GM19455 (cell line): ENCODE data around the gene DCUN1D2.

Experiments used
- ATAC-seq: cut with Tn5 transposase; IDR thresholded peaks from one replicate; pipeline ENCODE4 v1.9.1; 2021; ENCODE audit not compliant: unreplicated experiment

The DCUN1D2 gene

GRCh38 chr13:113520571-113520970, 30.1 kb upstream of the DCUN1D2 start:
- no peak for ATAC-seq

GRCh38 chr13:113519556-113519955, 29.0 kb upstream of the DCUN1D2 start:
- ATAC-seq = no peak

- no peak for ATAC-seq
Observed at GRCh38 chr13:113518076-113518803, 27.7 kb upstream of the DCUN1D2 start.

GRCh38 chr13:113514847-113515246, 24.3 kb upstream of the DCUN1D2 start:
- ATAC-seq = no peak

- ATAC-seq = no peak
Observed at GRCh38 chr13:113513761-113514160, 23.2 kb upstream of the DCUN1D2 start.

- no peak for ATAC-seq
Observed at GRCh38 chr13:113511361-113511760, 20.9 kb upstream of the DCUN1D2 start.

- no peak for ATAC-seq
Observed at GRCh38 chr13:113510871-113511270, 20.4 kb upstream of the DCUN1D2 start.

GRCh38 chr13:113509989-113510388, 19.5 kb upstream of the DCUN1D2 start:
- ATAC-seq = no peak

GRCh38 chr13:113508521-113509254, 18.2 kb upstream of the DCUN1D2 start:
- no peak for ATAC-seq

- ATAC-seq = no peak
Observed at GRCh38 chr13:113507505-113508345, 17.2 kb upstream of the DCUN1D2 start.

- no peak for ATAC-seq
Observed at GRCh38 chr13:113506871-113507388, 16.4 kb upstream of the DCUN1D2 start.

- no peak for ATAC-seq
Observed at GRCh38 chr13:113506025-113506685, 15.6 kb upstream of the DCUN1D2 start.

- ATAC-seq = no peak
Observed at GRCh38 chr13:113502686-113503085, 12.2 kb upstream of the DCUN1D2 start.

- ATAC-seq = no peak
Observed at GRCh38 chr13:113500530-113501265, 10.2 kb upstream of the DCUN1D2 start.

- no peak for ATAC-seq
Observed at GRCh38 chr13:113499936-113500335, 9.4 kb upstream of the DCUN1D2 start.

- ATAC-seq = no peak
Observed at GRCh38 chr13:113498905-113499304, 8.4 kb upstream of the DCUN1D2 start.

- ATAC-seq = no peak
Observed at GRCh38 chr13:113497217-113497616, 6.7 kb upstream of the DCUN1D2 start.

GRCh38 chr13:113495494-113496210, 5.1 kb upstream of the DCUN1D2 start:
- no peak for ATAC-seq

- ATAC-seq = no peak
Observed at GRCh38 chr13:113493315-113493951, 2.9 kb upstream of the DCUN1D2 start.
